Neural cell (in vitro differentiated cells): ENCODE measurements around the gene PTPN13. TPM values are rescaled to one million over a fixed set of nuclear protein-coding genes. Genes with fewer than 3 reads are reported as not detected.

ENCODE experiments used
- H2AFZ ChIP-seq: fragments of 200-600, 300-800 bp; sonication (generic), shearing (Covaris generic); 2 replicates; pipeline ENCODE4 v1.6.0; 2014; ENCODE audit warnings: low read depth, mild to moderate bottlenecking, antibody characterized with exemption, low read length, moderate library complexity
- H3F3A ChIP-seq: fragments of 200-600 bp; shearing (Covaris generic); 2 replicates; pipeline ENCODE4 v1.6.1; 2016; ENCODE audit warnings: mild to moderate bottlenecking, moderate library complexity, mixed read lengths, antibody characterized with exemption, low read length; ENCODE audit not compliant: insufficient read depth, poor library complexity, severe bottlenecking
- H3K27ac ChIP-seq: fragments of 200-600, 300-800 bp; sonication (generic), shearing (Covaris generic); 2 replicates; pipeline ENCODE4 v1.5.1; 2014; ENCODE audit warnings: mild to moderate bottlenecking, low read length, moderate library complexity
- H3K27me3 ChIP-seq: fragments of 300-800, 200-600 bp; sonication (generic), shearing (Covaris generic); 2 replicates; pipeline ENCODE4 v1.6.0; 2014; ENCODE audit warnings: mild to moderate bottlenecking, low read depth, low read length, moderate library complexity; ENCODE audit not compliant: insufficient read depth
- H3K36me3 ChIP-seq: fragments of 300-800, 200-600 bp; sonication (generic), shearing (Covaris generic); 2 replicates; pipeline ENCODE4 v1.5.1; 2014; ENCODE audit warnings: mild to moderate bottlenecking, antibody characterized with exemption, low read length, moderate library complexity; ENCODE audit not compliant: insufficient read depth
- H3K4me2 ChIP-seq: fragments of 300-800, 200-600 bp; sonication (generic), shearing (Covaris generic); 2 replicates; pipeline ENCODE4 v1.6.0; 2014; ENCODE audit warnings: mild to moderate bottlenecking, low read length
- H3K4me3 ChIP-seq: fragments of 300-800, 200-600 bp; sonication (generic), shearing (Covaris generic); 2 replicates; pipeline ENCODE4 v1.5.1; 2014; ENCODE audit warnings: mild to moderate bottlenecking, low read length, moderate library complexity
- H3K79me2 ChIP-seq: fragments of 200-600 bp; shearing (Covaris generic); replicated peaks from 2 replicates; pipeline ENCODE4 v1.6.0; 2014; ENCODE audit warnings: mild to moderate bottlenecking, low read length, moderate library complexity; ENCODE audit not compliant: insufficient read depth
- H3K9ac ChIP-seq: fragments of 300-800, 200-600 bp; sonication (generic), shearing (Covaris generic); 2 replicates; pipeline ENCODE4 v1.6.1; 2016; ENCODE audit warnings: mild to moderate bottlenecking, low read length, mixed read lengths
- H3K9me2 ChIP-seq: fragments of 200-600 bp; shearing (Covaris generic); 2 replicates; pipeline ENCODE4 v1.6.1; 2016; ENCODE audit warnings: mild to moderate bottlenecking, low read length, mixed read lengths; ENCODE audit not compliant: insufficient read depth
- H3K9me3 ChIP-seq: fragments of 200-600, 300-800 bp; sonication (generic), shearing (Covaris generic); 2 replicates; pipeline ENCODE4 v1.6.1; 2016; ENCODE audit warnings: mild to moderate bottlenecking, mixed run types, low read length, moderate library complexity, mixed read lengths
- H4K20me1 ChIP-seq: fragments of 200-600 bp; shearing (Covaris generic); 2 replicates; pipeline ENCODE4 v1.6.1; 2016; ENCODE audit warnings: mild to moderate bottlenecking, mixed run types; ENCODE audit not compliant: insufficient read depth
- EP300 ChIP-seq: fragments of 450-650 bp; conservative IDR thresholded peaks from 2 replicates; pipeline ENCODE4 v1.6.1; 2014; ENCODE audit warnings: antibody characterized with exemption, mild to moderate bottlenecking, moderate library complexity; ENCODE audit not compliant: poor library complexity, severe bottlenecking
- EZH2 ChIP-seq: fragments of 200-600, 300-800 bp; shearing (Covaris generic), sonication (generic); IDR thresholded peaks from 2 replicates; pipeline ENCODE4 v1.6.1; 2014; ENCODE audit warnings: antibody characterized with exemption, low read length, borderline replicate concordance, mild to moderate bottlenecking; ENCODE audit not compliant: insufficient read depth, poor library complexity, severe bottlenecking
- MXI1 ChIP-seq: fragments of 450-650 bp; conservative IDR thresholded peaks from 2 replicates; pipeline ENCODE4 v1.6.1; 2014; ENCODE audit warnings: antibody characterized with exemption, mild to moderate bottlenecking; ENCODE audit not compliant: poor library complexity, severe bottlenecking
- POLR2AphosphoS5 ChIP-seq: IDR thresholded peaks from 2 replicates; pipeline ENCODE4 v1.6.1; 2012
- RAD21 ChIP-seq: fragments of 450-650 bp; conservative IDR thresholded peaks from 2 replicates; pipeline ENCODE4 v1.6.1; 2014; ENCODE audit warnings: antibody characterized with exemption, mild to moderate bottlenecking, moderate library complexity
- SMC3 ChIP-seq: fragments of 450-650 bp; conservative IDR thresholded peaks from 2 replicates; pipeline ENCODE4 v1.6.1; 2014; ENCODE audit warnings: antibody characterized with exemption, mild to moderate bottlenecking, moderate library complexity; ENCODE audit not compliant: poor library complexity
- TAF1 ChIP-seq: IDR thresholded peaks from 2 replicates; pipeline ENCODE4 v1.6.1; 2012; ENCODE audit warnings: low read depth
- polyA plus RNA-seq: library from polyadenylated mRNA; depleted of rRNA; stranded (reverse); fragments of >200 nt; gene quantifications from 2 replicates; pipeline ENCODE4 v1.2.3, GENCODE V29; 2014
- TF ChIP-seq, protein P1 (sequence below): fragments of 450-650 bp; IDR thresholded peaks from 2 replicates; pipeline ENCODE4 v1.5.1; 2014; ENCODE audit warnings: antibody characterized with exemption, mild to moderate bottlenecking, moderate library complexity; ENCODE audit not compliant: poor library complexity, severe bottlenecking
- TF ChIP-seq, protein P2 (sequence below): IDR thresholded peaks from 2 replicates; pipeline ENCODE4 v1.6.1; 2012; ENCODE audit warnings: borderline replicate concordance

Gene PTPN13
- polyA plus RNA-seq, 1 donor from 2014 or later: 4.7 TPM

DNA sequence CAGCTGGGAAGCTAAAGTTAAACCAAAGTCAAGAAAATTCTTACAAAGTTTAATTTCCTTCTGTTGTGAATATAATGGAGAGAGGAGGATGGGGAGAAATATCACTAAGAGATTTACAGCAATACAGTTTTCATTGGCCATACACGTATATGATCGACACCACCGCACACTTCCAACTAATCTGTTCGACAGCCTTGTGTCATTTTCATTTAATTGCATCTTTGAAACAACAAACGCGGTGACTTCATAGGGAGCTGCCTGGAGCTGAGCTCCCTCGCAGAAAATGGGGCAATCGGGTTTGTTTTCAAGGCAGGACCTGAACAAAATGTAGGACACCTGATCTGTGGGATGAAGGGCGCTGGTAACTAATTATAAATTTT is 1.3 kb downstream of the PTPN13 start:
- Histone ChIP-seq H3K27me3 (no peaks in the 10 kb centered on the region), H3K27ac (peak overlapping the region; percentile 59), H3K9me2 (peaks cover 3% of the 10 kb centered on the region), H3K4me2 (peak overlapping the region; percentile 46), H4K20me1 (no peaks in the 10 kb centered on the region), H3K9ac (peak overlapping the region; percentile 51), H3K36me3 (no peaks in the 10 kb centered on the region), H3K4me3 (peak overlapping the region; percentile 91), H2AFZ (peak overlapping the region; percentile 41), H3F3A (peaks cover 7% of the 10 kb centered on the region), H3K79me2 (peaks cover 55% of the 10 kb centered on the region), H3K9me3 (no peaks in the 10 kb centered on the region)
- TF ChIP-seq MXI1 (no peak), RAD21 (no peak), TAF1 (no peak), EZH2 (no peak), EP300 (no peak), SMC3 (no peak), POLR2AphosphoS5 (no peak)
- TF ChIP-seq, protein P1, sequence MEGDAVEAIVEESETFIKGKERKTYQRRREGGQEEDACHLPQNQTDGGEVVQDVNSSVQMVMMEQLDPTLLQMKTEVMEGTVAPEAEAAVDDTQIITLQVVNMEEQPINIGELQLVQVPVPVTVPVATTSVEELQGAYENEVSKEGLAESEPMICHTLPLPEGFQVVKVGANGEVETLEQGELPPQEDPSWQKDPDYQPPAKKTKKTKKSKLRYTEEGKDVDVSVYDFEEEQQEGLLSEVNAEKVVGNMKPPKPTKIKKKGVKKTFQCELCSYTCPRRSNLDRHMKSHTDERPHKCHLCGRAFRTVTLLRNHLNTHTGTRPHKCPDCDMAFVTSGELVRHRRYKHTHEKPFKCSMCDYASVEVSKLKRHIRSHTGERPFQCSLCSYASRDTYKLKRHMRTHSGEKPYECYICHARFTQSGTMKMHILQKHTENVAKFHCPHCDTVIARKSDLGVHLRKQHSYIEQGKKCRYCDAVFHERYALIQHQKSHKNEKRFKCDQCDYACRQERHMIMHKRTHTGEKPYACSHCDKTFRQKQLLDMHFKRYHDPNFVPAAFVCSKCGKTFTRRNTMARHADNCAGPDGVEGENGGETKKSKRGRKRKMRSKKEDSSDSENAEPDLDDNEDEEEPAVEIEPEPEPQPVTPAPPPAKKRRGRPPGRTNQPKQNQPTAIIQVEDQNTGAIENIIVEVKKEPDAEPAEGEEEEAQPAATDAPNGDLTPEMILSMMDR: no peak
- TF ChIP-seq, protein P2, sequence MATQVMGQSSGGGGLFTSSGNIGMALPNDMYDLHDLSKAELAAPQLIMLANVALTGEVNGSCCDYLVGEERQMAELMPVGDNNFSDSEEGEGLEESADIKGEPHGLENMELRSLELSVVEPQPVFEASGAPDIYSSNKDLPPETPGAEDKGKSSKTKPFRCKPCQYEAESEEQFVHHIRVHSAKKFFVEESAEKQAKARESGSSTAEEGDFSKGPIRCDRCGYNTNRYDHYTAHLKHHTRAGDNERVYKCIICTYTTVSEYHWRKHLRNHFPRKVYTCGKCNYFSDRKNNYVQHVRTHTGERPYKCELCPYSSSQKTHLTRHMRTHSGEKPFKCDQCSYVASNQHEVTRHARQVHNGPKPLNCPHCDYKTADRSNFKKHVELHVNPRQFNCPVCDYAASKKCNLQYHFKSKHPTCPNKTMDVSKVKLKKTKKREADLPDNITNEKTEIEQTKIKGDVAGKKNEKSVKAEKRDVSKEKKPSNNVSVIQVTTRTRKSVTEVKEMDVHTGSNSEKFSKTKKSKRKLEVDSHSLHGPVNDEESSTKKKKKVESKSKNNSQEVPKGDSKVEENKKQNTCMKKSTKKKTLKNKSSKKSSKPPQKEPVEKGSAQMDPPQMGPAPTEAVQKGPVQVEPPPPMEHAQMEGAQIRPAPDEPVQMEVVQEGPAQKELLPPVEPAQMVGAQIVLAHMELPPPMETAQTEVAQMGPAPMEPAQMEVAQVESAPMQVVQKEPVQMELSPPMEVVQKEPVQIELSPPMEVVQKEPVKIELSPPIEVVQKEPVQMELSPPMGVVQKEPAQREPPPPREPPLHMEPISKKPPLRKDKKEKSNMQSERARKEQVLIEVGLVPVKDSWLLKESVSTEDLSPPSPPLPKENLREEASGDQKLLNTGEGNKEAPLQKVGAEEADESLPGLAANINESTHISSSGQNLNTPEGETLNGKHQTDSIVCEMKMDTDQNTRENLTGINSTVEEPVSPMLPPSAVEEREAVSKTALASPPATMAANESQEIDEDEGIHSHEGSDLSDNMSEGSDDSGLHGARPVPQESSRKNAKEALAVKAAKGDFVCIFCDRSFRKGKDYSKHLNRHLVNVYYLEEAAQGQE: no peak

DNA sequence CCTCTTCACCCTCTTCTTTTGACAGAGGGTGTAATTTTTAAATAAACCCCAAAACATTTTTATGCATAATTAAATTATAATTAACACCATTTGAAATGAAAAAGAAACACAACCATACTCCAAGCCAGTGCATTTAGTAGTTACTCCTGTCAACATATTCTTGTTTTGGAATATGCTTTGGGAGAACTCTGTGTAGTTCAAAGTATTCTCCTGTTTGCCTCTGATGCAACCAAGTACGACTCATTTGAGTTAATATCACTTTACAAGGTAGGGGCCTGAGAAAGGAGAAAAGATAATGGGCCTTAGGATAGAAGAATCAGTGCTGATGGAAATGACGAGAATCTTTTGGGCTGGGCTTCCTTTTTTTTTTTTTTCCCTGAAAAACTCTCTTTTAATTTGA is 2.7 kb downstream of the PTPN13 start:
- Histone ChIP-seq H2AFZ (no peak overlapping the region), H3K79me2 (peaks cover 57% of the 10 kb centered on the region), H3K9me2 (peaks cover 3% of the 10 kb centered on the region), H3K36me3 (no peaks in the 10 kb centered on the region), H3K9ac (no peak overlapping the region), H3K9me3 (no peaks in the 10 kb centered on the region), H4K20me1 (no peaks in the 10 kb centered on the region), H3K27me3 (no peaks in the 10 kb centered on the region), H3K4me2 (no peak overlapping the region), H3F3A (peaks cover 7% of the 10 kb centered on the region), H3K27ac (no peak overlapping the region), H3K4me3 (no peak overlapping the region)
- no peak for TF ChIP-seq MXI1
- TF ChIP-seq, protein P2: no peak
- TF ChIP-seq EP300: no peak
- no peak for TF ChIP-seq TAF1
- no peak for TF ChIP-seq SMC3
- TF ChIP-seq RAD21: no peak
- no peak for TF ChIP-seq EZH2
- TF ChIP-seq, protein P1: no peak
- no peak for TF ChIP-seq POLR2AphosphoS5
